ENCODE data around the gene DNAI4.
"Not testable (repeated sequence)": the region's sequence is repeated elsewhere in the genome, so short reads cannot be mapped to it uniquely, and the experiment has no call there.

Gene DNAI4, protein sequence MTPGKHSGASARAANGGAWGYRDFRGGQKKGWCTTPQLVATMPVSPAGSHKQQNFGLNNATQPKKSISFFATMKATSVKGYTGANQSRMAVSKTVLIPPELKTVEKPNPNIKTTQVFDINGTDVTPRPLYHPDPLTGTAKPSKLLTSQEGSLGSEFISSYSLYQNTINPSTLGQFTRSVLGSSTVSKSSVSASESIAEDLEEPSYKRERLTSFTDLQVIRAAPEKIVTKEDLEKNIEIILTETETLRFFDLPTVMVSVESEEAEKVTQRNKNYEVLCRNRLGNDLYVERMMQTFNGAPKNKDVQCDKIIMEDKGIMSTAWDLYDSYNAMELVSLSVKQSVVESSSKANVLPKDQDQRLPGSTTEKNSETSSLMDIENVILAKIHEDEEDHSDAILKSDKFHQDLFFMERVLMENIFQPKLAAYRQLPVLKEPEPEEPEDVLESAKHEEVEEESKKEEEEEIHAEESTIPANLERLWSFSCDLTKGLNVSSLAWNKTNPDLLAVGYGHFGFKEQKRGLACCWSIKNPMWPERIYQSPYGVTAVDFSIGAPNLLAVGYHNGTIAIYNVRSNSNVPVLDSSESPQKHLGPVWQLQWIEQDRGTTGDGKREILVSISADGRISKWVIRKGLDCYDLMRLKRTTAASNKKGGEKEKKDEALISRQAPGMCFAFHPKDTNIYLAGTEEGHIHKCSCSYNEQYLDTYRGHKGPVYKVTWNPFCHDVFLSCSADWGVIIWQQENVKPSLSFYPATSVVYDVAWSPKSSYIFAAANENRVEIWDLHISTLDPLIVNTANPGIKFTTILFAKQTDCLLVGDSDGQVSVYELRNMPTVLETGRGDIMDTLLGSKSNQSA

DNA sequence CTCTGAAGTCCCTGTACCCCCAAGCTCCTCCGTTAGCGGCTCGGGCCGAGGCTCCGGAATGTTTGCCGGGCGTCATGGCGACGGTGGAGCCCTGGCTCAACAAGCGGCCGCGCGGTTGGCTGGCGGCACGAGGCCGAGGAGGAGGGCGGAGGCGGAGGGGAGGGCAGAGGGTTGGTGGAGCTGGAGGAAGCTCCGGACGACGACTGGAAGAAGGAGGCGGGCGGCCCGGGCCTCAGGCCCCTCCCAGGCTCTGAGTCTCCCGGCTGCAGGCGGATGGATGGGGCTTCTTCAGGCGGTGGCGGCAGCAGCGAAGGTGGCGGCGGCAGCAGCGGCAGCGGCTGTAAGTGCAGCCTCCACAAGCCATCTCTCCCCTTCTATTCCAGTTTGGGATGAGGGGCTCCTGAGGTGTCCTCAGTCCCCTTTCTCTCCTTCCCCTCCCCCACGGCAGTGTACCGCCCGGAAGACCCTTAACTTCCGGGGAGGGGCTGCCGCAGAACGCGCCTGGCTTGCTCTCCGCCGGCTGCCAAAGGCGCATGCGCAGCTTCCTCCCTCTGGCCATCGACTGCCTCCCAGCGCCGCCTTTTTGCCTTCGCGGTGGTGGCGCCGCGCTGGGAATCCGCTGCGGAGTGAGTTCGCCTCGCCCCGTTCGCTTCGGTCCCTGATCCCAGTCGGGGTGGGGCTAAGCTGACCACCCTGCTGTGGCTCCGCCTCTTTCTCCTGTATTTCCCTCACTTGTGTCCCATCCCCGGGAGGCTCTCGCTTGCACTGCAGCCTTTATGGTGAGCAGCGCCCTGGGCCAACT is at the start of gene DNAI4, which contains the start of gene MIER1:
Gene DNAI4 (minus strand): TSS at position 101 of the 802 bp plus-strand sequence. CDS start 25 bp downstream, at position 76.
Gene MIER1 (plus strand): TSS at position 235 of the 802 bp plus-strand sequence. CDS start 39 bp downstream, at position 274.
- H3K4me3 ChIP-seq (ENCODE audit: low read depth, low read length): peak within 1 kb of the TSS; percentile 88

DNA sequence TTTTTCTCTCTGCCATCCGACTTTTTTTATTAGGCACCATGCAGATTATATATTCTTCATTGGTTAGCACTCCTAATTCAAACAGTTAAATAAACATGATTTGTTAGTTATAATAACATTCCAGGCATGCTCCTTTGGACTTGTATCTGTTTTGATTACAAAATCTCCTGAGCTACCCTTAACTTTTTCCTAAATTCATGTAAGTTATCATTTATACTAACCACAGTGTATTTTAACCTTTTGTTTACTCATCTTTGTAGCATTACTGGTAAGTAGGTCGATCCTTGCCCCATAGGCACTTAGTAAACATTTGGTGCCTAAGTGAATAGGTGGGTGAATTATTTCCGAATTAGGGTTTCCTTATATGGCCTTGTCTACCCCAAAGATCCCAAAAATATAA is 43.9 kb upstream of the DNAI4 start:
- H3K4me3 ChIP-seq (ENCODE audit: low read depth, low read length): no peak overlapping the region

DNA sequence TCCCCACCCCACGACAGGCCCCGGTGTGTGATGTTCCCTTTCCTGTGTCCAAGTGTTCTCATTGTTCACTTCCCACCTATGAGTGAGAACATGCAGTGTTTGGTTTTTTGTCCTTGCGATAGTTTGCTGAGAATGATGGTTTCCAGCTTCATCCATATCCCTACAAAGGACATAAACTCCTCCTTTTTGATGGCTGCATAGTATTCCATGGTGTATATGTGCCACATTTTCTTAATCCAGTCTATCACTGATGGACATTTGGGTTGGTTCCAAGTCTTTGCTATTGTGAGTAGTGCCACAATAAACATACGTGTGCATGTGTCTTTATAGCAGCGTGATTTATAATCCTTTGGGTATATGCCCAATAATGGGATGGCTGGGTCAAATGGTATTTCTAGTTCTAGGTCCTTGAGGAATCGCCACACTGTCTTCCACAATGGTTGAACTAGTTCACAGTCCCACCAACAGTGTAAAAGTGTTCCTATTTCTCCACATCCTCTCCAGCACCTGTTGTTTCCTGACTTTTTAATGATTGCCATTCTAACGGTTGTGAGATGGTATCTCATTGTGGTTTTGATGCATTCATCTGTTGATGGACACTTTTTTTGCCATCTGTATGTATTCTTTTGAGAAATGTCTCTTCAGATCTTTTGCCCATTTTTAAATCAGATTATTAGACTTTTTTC is 41.7 kb upstream of the DNAI4 start:
- not testable (repeated sequence) for H3K4me3 ChIP-seq (ENCODE audit: low read depth, low read length)

DNA sequence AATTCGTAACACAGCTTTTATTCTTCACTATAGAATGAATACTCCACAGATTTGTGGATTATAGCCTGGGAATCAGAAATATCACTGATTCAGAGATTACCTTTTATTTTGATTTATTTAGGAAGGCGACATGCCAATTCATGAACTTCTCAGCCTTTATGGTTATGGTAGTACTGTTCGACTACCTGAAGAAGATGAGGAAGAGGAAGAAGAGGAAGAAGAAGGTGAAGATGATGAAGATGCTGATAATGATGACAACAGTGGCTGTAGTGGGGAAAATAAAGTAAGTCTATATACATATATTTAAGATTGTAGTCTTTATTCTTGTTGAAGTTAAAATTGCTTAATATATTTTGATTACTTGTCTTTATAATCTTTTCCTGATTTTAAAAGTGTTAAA is 33.3 kb upstream of the DNAI4 start:
- H3K4me3 ChIP-seq (ENCODE audit: low read depth, low read length): no peak overlapping the region

DNA sequence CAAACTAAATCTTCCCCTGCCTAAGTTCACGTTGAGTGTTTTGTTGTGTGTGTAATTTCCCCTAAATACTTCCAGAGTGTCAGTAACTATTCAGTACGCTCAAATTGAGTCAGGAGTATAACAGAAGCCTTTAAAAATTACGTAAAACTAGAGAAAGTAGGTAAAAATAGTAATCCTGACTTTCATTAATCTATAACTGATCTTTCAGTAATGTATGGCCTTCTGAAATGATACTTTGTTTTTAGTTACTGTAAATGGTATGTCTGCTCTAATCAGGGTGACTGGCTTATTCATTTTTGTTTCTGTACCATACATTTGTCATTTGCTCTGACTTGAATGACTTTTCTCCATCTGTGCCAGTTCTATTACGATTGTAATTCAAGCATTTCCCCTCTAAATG is 29.6 kb upstream of the DNAI4 start:
- no peak overlapping the region for H3K4me3 ChIP-seq (ENCODE audit: low read depth, low read length)

DNA sequence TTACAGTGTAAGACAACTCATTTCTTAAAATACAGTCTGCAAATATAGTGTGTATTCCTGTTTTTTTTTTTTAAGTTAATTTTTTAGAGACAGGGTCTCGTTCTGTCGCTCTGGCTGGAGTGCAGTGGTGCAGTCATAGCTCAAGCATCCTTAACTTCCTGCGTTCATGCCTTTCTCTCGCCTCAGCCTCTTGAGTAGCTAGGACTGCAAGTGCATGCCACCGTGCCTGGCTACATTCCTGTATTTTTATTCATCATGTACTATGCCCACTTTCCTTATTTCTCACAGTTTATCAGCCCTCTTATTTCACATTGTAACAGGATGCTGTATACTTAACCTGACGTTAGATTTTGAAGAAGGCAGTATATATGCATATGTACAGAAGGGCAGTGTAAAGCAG is 26.9 kb upstream of the DNAI4 start:
- H3K4me3 ChIP-seq (ENCODE audit: low read depth, low read length): no peak overlapping the region

DNA sequence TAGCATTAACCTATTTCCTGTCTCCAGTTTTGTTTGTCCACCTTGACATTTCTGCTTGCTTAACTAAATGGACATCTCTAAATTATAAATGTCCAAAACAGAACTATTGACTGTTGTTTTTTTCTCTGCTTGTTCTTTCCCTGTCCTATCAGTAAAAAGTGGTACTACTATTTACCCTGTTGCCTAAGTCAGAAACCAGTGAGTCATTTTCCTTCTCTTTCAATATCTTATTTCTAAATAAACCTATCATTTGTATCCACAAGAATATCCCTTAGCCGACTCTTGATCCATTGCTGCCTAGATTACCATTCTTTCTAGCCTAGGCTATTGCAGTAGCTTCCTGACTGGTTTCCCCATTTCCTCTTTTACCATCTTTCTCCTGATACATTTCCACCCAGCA is 22.6 kb upstream of the DNAI4 start:
- no peak overlapping the region for H3K4me3 ChIP-seq (ENCODE audit: low read depth, low read length)

DNA sequence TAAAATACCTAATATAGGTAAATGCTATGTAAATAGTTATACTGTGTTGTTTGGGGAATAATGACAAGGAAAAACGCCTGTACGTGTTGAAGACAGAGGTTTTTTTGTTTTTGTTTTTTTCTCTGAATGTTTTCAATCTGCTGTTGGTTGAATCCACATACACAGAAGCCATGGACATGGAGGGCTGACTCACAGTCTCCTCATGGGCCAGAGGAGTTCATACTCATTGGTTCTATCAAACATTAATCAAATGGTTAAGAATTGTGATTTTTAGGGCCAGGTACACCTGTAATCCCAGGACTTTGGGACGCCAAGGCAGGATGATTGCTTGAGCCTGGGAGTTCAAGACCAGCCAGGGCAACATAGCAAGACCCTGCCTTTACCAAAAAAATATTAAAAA is 20.7 kb upstream of the DNAI4 start:
- H3K4me3 ChIP-seq (ENCODE audit: low read depth, low read length): no peak overlapping the region

DNA sequence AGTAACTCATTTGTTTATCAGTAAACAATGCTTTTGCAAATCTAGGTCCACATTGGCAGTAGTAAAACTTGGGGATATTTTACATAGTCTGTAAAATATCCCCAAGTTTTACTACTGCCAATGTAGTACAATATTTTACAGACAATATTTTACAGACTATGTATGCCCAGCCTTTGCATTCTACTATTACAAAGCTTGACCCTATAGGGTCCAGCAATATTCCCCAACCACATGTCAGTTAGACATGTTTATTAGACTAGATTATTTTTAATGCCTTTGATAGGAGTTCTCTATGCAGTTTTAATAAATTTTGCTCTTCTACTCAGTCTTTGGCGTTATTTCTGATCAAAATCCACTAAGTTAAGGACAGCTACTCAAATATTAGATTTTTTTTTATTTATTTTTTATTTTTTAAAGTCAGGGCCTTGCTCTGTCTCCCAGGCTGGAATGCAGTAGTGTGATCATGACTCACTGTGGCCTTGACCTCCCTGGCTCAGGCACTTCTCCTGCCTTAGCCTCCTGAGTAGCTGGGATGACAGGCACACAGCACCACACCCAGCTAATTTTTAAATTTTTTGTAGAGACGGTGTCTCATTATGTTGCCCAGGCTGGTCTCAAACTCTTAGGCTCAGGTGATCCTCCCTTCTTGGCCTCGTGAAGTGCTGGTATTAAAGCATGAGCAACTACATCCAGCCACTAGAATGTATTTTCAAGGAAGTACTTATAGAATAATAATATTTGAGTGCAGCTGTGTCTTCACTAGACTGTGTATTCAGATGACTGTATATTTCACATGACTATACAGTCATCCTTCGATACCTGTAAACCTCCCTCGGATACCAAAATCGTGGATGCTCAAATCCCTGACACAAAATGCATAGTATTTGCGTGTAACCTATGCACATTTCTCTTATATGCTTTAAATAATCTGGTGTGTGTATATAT is 19.9 kb upstream of the DNAI4 start:
- H3K4me3 ChIP-seq (ENCODE audit: low read depth, low read length): no peak overlapping the region

DNA sequence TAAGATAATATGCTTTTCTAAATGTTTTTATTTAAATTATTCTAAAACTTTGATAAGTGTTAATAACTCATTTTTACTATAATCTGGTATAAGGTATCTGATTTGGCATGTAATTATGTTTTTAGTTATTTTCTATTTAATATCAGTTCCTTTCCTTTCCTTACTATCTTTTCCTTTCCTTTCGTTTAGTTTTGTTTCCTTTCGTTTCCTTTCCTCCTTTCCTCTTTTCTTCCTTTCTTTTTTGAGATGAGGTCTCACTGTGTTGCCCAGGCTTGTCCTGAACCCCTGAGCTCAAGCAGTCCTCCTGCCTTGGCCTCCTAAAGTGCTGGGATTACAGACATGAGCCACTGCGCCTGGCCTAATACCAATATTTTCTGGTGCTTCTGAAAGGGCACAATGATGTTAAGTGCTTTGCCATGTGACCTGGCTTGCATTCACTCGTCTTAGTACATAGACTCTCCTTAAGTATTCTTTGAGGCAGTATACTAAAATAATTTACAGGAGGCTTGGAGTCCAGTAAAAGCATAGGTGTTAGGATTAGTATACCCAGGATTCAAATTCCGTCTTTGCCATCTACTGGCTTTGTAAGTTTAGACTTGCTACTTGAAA is 18.8 kb upstream of the DNAI4 start:
- no peak overlapping the region for H3K4me3 ChIP-seq (ENCODE audit: low read depth, low read length)

DNA sequence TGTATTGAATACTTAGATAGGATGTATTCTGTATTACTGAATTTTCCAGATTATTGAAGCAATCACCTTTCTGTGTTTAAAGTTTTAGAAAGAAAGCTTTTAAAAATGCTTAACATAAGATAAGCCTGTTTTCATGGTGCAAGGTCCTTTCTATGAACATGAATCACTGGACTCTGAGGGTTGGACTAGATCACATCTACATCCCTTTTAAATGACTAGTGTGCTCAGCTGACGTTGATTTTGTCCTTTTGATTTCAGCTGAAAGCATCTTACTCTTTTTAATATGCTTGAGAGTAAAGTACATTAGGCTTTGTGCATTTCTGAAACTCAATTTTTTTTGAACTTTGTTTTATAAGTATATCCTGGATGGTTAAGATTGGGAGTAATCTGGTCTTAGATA is 16.3 kb upstream of the DNAI4 start:
- H3K4me3 ChIP-seq (ENCODE audit: low read depth, low read length): no peak overlapping the region

DNA sequence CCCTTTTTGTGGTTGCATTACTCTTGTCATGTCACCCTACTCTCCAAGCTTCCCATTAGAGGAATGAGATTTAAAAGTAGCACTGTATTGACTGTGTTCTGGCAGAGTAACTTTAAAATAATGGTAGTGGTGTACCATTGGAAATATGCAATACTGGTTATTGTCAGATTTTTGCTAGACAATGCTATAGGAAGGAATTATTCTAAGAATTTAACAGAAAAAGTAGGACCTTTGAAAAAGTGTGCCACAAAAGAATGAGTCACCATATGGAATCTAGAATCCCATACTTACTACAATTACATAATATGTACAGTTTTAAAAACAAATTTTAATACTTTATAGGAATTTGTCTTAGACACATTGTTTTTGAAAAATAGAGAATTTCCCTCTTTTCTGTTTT is 14.0 kb upstream of the DNAI4 start:
- no peak overlapping the region for H3K4me3 ChIP-seq (ENCODE audit: low read depth, low read length)

DNA sequence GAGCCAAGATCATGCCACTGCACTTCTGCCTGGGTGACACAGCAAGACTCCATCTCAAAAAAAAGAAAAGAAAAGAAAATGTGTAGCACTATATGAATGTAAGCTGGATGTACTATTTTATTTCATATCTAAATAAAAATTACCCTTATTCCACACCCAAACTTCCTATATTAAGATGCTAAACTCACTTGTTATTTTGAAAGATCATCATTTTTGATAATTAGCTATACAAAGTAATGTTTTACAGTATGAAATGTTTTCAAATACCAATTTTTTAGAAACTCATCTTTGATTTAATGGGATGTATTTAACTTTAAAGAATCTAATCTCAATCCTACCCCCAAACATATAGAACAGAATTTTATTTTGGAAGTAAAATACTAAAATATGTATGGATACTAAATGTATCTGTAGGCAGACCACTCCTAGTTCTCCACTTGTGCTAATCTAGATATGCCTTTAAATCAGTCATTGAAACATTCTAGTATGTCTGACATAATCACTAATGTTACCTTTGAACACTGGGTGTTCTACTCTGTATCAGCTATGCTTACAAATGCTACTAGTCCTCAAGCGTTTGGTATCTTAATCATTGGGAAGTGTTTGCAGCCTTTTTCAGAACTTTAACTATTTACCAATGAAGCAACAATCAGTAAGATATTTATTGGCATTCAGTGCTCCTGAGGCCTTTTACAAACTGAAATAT is 13.0 kb upstream of the DNAI4 start:
- no peak overlapping the region for H3K4me3 ChIP-seq (ENCODE audit: low read depth, low read length)

DNA sequence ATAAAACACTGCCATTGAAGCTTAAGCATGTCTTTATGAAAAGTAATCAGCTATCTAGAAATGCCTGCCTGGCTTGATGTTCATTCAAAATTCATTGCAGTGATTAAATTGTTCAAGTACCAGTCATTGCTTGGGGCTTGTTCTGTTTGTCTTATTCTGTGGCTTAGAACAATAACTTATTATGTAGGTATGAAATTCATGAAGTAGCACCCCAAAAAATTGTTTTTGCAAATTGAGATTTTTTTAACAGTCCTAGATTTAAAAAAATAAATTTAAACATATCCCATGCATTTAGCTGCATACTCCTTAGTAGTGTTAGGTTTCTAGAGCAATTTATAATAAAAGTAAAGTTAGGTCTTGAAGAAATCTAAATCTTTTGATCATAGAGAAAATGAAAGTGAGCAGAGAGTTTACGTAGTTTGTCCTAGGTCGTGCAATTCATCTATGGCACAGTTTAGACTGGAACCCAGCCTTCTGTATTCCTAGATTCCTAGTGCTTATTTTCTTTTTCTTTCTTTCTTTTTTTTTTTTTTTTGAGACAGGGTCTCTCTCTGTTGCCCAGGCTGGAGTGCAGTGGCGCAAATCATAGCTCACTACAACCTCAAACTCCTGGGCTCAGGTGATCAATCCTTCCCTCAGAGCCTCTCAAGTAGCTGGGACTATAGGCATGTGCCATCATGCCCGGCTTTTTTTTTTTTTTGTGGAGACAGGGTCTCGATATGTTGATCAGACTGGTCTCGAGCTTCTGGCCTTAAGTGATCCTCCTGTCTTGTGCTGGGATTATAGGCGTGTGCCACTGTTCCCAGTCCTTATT is 9.4 kb upstream of the DNAI4 start:
- H3K4me3 ChIP-seq (ENCODE audit: low read depth, low read length): no peak overlapping the region

DNA sequence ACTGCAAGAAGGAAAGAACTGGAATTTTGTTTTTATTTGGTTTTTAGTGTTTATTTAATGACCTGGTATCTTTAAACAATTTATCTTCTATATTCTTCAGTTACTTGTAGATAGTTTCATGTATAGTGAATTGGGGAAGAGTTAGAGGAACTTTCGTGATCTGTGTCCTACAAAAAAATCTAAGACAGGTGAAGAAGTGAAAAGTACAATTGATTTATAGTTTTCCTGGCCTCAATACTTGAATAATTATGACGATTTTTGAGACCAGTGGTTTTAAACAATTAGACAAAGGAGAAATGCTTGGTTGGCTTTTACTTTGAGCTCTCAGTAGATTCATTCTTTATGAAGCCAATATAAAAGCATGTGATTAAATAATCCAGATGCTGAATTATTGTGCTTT is 7.6 kb upstream of the DNAI4 start:
- no peak overlapping the region for H3K4me3 ChIP-seq (ENCODE audit: low read depth, low read length)

DNA sequence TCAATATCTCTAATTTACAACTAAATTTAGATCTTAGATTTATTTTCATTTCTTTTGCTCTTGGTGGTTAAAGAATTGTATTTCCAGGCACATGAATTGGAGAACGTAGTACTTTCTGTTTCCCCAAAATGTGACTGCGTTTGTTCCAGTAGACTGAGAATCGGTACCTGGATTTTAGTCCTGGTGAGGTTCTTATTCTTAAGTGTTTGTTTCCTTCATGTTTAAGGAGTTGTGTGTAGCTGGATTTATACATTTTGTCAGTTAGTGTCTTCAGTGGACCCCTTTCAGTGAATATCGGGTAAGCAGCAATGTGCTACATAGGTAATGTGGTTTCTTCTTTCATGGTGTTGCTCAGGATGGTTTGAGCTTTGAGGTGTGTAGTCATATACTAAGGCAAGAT is 6.9 kb upstream of the DNAI4 start:
- H3K4me3 ChIP-seq (ENCODE audit: low read depth, low read length): peak overlapping the region; percentile 82

DNA sequence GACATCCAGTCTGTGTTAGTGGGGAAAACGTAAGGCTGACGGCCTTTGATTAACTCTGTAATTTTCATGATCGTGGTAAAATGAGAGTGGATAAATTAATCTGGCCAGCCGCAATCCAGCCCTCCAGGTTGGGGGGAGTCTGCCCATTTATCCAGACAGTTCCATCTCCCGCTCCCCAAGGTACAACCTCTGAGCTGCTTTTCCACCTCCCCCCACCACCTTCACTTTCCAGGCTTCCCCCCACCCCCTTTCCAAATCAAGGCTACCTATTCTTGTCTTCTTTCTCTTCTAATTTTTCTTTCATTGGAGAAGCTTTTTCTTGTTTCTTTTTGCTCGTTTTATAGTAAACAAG is 6.1 kb upstream of the DNAI4 start:
- H3K4me3 ChIP-seq (ENCODE audit: low read depth, low read length): peak overlapping the region; percentile 82

All from iPS-11a (cell line).